HL-60/S4 treated with retinoic acid at 250 ng/mL for 4 days and 3 days (cell line): Measurements from ENCODE around the gene ARHGAP42.

Experiments
- in situ Hi-C: fragments of 300-500 bp; cut with MboI; formaldehyde crosslinking; loops from 2 replicates; pipeline ENCODE4 v1.7.0; 2022; ENCODE audit warnings: low sequenced_read_pairs

ARHGAP42 gene

GRCh38 chr11:100680070-100680469, 7.0 kb upstream of the ARHGAP42 start:
- in situ Hi-C loops, result no loop called here

GRCh38 chr11:100681064-100681502, 6.0 kb upstream of the ARHGAP42 start:
- in situ Hi-C loops, result no loop called here

- in situ Hi-C loops, result no loop called here
Observed at GRCh38 chr11:100682247-100682969, 4.7 kb upstream of the ARHGAP42 start.

GRCh38 chr11:100683126-100683525, 4.0 kb upstream of the ARHGAP42 start:
- in situ Hi-C loops, result no loop called here

GRCh38 chr11:100684101-100685065, 2.7 kb upstream of the ARHGAP42 start:
- in situ Hi-C loops, result no loop called here

- in situ Hi-C loops, result no loop called here
Observed at GRCh38 chr11:100686476-100687053, 523 bp upstream of the ARHGAP42 start.

GRCh38 chr11:100687630-100688395, 725 bp downstream of the ARHGAP42 start:
- in situ Hi-C loops, result no loop called here

GRCh38 chr11:100689141-100689540, 2.1 kb downstream of the ARHGAP42 start:
- in situ Hi-C loops, result no loop called here

GRCh38 chr11:100691896-100692653, 5.0 kb downstream of the ARHGAP42 start:
- in situ Hi-C loops, result no loop called here

GRCh38 chr11:100695911-100696310, 8.8 kb downstream of the ARHGAP42 start:
- in situ Hi-C loops, result no loop called here

GRCh38 chr11:100703139-100703538, 16.1 kb downstream of the ARHGAP42 start:
- in situ Hi-C loops, result no loop called here

- in situ Hi-C loops, result no loop called here
Observed at GRCh38 chr11:100703801-100704575, 16.9 kb downstream of the ARHGAP42 start.

- in situ Hi-C loops, result no loop called here
Observed at GRCh38 chr11:100705447-100705846, 18.4 kb downstream of the ARHGAP42 start.

GRCh38 chr11:100706179-100706578, 19.1 kb downstream of the ARHGAP42 start:
- in situ Hi-C loops, result no loop called here

GRCh38 chr11:100709233-100709957, 22.3 kb downstream of the ARHGAP42 start:
- in situ Hi-C loops, result no loop called here

- in situ Hi-C loops, result no loop called here
Observed at GRCh38 chr11:100711984-100712383, 24.9 kb downstream of the ARHGAP42 start.

GRCh38 chr11:100712583-100712982, 25.5 kb downstream of the ARHGAP42 start:
- in situ Hi-C loops, result no loop called here

GRCh38 chr11:100715165-100715761, 28.2 kb downstream of the ARHGAP42 start:
- in situ Hi-C loops, result no loop called here
